ENCODE results near the gene RAP1A. TPM values are rescaled to one million over a fixed set of nuclear protein-coding genes. Genes with fewer than 3 reads are reported as not detected.
A peak's percentile ranks its signal among the peaks of the same experiment; 100 is the strongest.
"Not testable (repeated sequence)": the region's sequence is repeated elsewhere in the genome, so short reads cannot be mapped to it uniquely, and the experiment has no call there.

RAP1A gene
- total RNA-seq, 1 experiment from 2014 or later = 4.2 TPM

DNA sequence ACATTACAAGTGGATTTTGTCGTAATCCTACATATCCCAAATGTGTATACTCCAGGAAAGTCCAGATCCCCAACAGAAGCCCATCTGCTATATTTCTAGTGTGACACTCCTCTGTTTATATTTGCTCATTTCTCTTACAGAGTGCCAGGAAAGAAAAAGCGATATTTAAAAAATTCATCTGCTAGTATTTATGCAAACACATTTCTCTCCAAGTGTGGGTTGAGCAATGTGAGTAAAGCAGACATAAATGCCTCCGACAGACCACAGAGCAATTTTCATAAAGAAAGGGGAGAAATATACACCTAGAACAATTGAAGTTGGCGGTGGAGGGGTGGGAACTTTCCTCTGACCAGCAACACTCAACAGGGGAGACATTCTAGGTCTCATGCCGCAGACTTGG is 22.2 kb upstream of the RAP1A start:
- DNase-seq (ENCODE audit: low spot score) = no peak

DNA sequence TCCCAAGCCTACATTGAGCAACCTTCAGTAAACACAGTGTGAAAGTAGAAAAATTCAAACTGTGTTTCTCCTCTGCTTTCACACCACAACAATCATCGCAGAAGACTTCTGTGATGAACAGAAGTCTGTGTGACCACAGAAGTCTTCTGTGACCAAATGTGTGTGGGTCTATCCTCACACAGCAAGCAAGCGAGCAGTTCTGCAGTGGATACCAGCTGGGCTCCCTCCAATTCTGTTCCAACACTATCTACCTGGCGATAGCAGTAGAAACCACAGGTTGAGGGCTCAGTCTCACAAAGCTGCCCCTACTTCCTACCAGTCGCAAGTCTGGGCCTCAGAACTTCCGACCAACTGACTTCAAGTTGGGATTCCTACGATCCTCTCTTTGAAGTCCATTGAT is 21.0 kb upstream of the RAP1A start:
- no peak for DNase-seq (ENCODE audit: low spot score)

DNA sequence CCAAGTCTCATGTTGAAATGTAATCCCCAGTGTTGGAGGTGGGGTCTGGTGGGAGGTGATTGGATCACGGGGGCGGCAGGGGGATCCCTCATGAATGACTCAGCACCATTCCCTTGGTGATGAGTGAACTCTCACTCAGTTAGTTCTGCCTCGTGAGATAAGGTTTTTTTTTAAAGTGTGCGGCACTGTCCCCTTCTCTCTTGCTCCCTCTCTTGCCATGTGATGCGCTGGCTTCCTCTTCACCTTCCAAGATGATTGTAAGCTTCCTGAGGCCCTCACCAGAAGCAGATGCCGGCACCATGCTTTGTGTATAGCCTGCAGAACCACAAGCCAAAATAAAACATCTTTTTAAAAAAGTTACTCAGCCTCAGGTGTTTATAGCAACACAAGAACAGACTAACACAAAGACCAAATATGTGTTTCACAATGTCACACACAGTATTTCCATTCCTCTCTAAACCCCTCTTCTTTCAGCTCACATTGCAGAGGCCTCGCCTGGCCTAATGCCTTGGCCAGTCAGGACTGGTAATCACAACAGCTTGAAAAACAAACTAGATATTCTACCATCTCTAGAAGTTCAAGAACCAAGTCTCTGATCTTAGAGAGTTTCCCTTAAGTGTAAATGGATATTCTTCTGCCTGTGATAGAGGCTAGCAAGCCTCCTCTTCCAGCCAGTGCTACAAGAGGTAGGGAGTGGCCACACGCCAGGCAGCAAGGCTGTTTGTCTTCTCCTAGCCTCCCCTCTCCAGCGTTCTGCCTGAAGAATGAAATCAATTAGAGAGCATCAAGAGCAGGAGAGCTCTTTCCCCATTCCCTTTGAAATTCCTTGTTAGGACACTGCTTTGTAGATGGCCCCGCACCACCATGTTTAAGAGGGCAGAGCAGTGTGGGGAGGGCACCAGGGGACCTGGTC is 19.6 kb upstream of the RAP1A start:
- DNase-seq (ENCODE audit: low spot score) = no peak

DNA sequence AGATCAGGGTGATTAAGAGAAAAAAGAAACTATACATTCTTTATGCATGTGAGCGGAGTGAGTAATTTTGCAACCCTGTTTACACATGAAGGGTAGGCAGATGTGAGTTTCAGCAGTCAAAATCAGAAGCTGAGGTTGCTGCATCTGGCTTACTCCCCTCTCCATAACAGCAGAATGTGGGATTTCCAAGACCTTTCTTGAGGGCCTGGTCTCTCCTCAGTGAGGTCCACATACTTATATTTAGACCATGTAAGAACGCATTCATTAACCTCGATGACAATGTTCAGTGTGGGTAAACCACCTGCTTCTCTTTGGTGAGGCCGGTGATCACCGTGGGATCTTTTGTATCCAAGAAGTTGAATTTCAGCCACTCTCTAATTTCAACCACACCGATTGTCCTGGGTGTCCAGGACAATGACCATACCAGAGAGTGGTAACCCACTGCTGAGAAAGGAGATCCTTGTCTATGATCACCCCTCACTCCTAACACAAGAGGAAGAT is 18.7 kb upstream of the RAP1A start:
- DNase-seq (ENCODE audit: low spot score) = no peak

DNA sequence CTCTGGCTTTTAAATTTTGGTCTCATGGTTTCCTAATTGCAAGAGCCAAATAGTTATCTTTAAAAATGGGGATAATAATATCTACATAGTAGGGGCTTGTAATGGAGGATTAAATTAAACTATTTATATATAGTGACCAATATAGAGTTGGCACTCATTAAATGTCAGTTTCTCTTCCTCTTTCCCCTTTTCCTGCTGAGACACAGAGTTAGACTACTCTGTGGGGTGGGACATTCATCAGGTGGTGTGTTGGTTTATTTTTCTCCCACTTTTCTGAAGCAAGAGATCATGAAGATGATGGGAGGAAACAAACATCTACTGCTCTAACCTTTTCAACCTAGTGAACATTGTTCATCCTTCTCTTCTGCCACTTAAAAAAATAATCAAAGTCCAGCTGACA is 17.3 kb upstream of the RAP1A start:
- no peak for DNase-seq (ENCODE audit: low spot score)

DNA sequence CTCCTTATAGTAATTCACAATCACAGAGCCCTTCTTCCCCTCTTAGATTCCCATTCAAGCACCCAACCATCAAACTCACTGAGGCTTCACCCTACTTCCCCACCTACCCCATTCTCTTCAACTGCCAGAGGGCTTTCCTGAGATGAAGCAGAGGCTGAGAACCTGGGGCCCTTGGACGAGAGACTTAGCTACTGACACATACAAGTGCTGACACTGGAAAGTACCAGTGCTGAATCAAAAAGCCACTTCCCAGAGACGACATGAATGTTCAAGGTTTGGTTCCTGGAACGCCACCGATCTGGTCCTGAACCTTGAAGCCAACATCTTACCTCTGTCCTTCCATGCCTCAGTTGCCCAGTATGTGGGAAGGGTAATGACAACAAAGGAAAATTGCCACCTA is 16.6 kb upstream of the RAP1A start:
- DNase-seq (ENCODE audit: low spot score) = no peak

DNA sequence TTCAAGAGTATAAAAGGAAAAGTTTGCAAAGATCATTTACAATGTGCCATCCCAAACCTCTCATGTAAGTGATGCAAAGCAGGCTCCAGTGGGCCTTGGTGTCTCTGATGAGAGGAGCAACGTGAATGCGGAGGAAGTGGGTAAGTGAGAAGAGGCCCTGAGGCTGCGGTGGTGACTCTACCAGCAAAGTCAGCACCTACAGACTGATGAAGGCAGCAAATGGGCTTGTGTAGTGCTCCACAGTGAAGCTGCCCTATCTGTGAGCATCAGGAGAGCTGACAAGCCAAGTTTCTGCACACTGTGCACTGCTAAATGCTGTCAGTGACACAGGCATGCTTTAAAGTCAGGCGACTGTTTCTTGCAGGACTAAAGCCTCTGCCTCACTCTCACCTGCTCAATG is 15.6 kb upstream of the RAP1A start:
- DNase-seq (ENCODE audit: low spot score) = no peak

DNA sequence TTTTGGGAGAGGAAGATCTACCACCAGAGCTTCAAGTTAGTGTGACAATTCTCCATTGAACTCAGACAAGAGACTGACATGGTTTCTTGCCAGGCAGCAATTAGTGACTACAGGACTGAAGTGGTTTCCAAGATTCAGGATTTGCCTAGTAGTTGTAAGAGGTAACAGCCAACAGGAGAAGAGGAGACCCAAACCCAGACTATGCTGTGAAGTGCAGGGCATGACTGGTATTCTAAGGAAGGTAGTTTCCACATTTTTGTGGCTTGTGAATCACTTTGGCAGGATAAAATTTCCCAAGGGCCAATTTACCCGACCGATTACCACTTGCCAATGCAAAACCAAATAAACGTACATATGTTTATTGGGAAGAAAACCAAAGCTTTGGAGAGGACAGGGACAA is 14.7 kb upstream of the RAP1A start:
- no peak for DNase-seq (ENCODE audit: low spot score)

DNA sequence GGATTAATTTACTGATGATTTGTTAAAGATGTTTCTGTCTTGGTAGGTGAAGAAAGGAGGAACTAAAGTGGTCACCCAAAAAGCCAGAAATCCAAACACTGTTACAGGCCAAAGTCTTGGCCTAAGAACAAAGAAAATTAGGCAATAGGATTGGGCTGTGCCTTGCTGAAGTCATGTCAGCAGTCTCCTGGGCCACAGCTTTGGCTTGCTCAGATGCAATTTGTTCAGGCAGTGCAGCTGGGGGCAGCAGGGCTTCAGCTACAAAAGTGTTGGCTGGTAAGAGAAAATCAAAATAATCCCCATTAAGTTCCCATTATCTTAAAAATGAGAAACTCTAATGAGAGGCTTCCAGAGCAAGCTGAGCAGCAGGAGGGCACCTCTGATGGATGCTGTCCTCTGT is 14.0 kb upstream of the RAP1A start:
- no peak for DNase-seq (ENCODE audit: low spot score)

DNA sequence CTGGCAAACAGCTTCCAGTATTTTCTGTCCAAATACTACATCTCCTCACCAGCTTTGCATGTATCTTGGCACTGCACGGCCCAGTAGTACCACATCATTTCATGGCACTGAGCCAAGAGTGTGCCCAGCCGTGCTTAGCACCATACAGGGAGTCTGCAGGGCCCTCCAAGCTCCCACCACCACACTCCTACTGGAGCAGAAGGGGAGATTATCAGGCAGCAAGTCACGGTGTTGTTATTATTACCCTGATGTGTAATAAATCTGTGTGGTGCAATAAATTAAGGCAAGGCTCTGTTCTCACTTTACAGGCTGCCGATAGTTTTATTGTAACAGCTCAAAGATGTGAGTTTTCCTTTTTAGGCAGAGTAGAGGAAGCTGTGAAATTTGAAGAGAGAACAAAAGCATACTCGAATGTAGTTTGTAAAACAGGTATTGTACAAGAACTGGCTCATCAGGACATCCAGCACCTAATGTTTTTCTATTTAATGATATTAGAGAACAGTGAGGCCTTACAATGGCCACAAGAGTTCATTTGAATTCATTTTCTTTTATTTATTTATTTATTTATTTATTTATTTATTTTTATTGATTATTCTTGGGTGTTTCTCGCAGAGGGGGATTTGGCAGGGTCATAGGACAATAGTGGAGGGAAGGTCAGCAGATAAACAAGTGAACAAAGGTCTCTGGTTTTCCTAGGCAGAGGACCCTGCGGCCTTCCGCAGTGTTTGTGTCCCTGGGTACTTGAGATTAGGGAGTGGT is 13.0 kb upstream of the RAP1A start:
- DNase-seq (ENCODE audit: low spot score) = not testable (repeated sequence)

DNA sequence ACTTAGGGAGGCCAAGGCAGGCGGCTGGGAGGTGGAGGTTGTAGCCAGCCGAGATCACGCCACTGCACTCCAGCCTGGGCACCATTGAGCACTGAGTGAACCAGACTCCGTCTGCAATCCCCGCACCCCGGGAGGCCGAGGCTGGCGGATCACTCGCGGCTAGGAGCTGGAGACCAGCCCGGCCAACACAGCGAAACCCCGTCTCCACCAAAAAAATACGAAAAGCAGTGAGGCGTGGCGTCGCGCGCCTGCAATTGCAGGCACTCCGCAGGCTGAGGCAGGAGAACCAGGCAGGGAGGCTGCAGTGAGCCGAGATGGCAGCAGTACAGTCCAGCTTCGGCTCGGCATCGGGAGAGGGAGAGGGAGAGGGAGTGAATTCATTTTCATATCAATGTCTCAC is 11.1 kb upstream of the RAP1A start:
- not testable (repeated sequence) for DNase-seq (ENCODE audit: low spot score)

DNA sequence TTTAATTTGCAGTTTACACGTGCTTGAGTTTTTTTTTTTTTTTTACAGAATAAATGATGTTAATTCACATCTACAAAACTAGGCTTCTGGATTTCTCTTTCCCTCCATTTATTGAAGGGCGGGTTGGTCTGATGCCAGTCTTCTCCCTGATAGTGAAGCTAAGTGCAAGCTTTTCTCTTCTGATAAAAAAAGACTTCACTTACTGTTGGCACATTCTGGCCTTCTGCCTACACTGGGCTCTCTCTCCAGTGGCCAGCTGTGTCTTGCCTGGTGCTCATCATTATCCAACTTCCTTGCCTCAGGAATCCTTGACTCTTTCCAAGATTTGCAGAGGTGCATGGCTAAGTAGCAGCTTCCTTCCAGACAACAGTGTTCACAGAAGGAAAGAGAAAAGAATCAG is 7.6 kb upstream of the RAP1A start:
- DNase-seq (ENCODE audit: low spot score) = no peak

DNA sequence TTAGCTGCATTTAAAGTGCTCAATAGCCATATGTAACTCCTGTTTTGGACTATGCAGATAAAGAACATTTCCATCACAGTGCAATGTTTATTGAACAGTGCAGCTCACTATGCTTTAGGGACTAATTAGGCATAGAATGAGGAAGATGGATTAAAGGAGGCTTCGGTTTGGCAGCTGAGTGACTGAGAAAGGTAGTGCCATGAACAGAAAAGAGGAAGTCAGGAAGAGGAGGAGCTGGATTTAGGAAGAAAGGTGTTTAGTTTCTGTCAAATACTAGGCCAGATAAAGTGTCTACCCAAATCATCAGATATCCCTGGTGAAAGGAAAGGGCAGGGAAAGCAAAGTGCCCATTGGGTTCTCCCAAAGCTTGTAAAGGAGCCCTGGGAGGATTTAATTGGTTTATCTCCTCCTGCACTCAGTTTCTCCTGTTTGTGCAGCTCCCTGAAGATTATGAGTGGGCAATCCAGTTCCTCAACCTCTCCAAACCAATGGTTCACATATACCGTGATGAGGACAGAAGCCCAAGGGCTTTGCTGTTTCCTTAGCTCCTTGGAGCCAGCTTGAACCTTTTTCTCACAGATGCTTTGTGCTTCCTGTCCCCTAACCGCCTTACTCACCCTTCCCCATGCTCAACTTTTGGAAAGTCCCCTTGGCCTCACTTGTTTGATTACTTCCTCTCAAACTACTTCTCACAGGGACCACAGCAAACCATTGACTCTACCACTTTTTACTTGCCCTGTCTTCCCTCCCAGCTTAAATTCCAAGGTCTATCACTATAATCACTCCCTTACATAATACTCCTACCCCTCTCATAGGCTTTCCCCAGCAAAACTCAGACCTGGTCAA is 3.5 kb upstream of the RAP1A start:
- DNase-seq (ENCODE audit: low spot score) = no peak

DNA sequence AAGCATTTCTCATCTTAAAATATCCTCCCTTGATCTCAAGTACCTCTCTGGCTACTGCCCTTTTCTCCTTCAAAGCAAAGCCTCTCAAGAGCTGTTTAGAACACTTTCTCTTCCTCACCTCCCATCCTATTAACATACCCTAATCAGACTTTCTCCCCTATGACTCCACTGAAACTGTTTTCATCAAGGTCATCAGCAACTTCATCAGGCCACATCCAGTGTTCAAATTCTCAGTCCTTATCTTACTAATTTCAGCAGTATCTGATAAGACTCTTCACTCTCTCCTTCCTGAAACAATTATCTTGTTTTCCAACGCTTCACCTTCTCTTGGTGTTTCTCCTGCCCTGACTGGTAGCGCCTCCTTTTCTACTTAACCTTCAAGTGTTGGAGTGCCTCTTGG is 1.5 kb upstream of the RAP1A start:
- no peak for DNase-seq (ENCODE audit: low spot score)

DNA sequence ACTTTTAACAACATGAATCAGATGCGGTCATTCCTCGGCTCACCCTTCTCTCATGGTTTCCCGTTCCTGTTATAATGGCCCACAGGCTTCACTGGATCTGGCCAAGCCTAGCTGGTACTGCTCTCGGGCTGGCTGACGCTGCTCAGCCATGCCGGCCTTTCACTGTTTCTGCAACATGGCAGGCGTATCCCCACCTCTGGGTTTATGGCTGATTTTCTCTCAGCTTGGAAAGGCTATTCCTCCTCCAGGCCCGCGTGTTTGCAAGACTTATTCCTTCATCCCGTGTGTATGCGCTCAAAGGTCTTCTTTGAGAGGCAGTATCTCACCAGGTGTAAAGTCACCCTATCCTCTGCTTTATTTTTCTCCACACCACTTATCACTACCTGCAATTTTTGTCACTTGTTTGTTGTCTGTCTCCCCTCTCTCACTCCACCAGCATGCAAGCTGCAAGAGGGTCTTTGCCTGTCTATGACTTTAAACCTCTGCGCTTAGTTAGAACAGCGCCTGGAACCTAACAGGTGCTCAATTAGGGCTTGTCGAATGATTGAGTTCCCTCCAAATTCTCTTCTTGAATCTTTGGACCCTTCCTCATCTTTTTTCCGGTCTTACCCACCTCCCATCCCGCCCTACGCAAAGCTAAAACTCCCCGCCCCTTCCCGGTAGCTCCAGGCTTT is 491 bp upstream of the RAP1A start:
- no peak for DNase-seq (ENCODE audit: low spot score)

DNA sequence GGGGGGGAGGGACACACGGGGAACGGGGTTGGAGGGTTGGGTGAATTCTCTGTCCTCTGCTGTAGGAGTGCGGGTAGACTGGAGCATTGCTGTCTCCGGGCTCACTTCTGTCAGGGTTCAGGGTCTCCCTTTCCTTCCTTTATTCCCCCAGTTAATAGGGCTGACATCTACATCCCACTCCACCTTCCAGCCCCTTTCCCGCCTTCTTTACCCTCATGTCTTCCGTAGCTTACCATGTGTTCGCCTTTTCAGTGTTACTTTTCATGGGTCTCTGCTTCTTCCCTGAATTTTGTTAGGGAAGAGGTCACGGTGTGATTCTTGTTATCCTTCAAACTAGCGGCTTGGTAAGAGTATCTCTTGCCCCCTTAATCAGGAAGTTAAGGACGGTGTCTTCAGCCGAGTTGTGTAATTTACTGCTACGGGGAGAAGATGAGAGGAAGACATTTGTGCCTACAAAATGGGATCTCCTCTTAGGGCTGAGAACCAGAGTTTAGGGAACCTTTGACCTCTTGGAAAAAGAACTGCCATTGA is 917 bp downstream of the RAP1A start:
- DNase-seq (ENCODE audit: low spot score) = peak; percentile 38

DNA sequence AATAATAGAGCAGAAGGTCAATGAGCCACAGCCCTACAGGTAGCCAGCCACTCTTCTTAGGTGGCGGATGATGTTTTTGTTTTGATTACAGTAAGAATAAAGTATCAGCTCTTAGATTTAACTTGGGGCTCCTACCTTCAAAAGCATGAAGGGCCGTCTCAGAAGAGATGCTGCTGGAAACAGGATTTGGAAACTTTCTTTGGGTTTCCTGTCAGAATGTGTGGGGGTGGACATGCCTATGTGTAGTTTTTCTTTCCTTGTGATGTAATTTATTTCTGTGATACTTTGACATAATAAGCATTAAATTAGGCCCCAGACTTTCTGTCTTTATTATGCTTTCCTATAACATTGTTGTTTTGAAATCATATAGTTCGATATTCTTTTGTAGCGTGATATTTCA is 1.5 kb downstream of the RAP1A start:
- no peak for DNase-seq (ENCODE audit: low spot score)

DNA sequence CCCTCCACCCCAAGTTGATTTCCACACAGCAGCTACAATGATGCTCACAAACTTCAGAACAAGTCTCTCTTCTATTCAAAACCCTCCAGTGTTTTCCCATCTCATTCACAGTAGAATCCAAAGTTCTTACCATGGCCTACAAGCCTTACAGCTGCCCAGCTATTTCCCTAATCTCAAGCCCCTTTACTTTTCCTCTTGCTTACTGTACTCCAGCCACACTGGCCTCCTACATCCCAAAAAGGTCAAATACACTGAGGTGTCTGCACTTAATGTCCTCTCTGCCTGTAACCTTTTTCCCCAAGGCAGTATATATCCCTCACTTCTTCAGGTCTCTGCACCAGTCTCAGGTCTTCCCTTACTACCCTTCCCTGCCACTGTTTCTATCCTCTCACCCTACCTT is 2.6 kb downstream of the RAP1A start:
- DNase-seq (ENCODE audit: low spot score) = no peak

DNA sequence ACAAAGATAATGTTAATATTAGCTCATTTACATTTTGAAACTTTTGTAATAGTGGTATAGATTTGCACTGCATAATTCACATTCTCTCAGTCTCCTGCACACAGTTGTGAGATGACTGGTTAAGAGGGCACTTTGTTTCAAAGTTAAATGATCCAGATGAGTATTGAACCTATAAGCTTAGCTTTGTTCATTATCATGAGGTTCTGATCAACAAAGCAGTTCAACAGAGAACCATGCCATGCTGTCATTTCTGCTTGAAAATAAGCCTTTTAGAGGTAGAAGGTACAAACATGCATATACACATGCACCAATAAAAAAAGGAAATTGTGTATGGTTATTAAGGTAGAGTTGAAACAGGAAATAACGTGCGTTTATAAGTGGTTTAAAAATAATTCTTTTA is 4.8 kb downstream of the RAP1A start:
- no peak for DNase-seq (ENCODE audit: low spot score)

DNA sequence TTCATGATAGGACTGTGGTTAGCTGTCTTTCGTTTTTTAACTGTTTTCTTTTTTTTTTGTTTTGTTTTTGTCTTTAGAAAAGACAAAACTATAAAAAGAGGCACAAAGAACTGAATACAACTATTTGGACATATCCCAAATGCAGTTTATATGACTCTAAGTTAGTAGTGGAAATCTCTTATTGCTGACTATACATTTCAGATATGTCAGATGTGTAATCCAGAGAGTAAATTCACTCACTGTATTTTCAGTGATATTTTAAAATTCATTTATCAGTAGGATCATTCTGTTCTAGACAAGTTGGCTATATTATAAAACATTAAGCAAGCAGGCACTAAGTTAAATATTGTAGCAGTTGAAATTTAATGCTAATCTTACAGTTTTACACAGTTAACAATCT is 5.7 kb downstream of the RAP1A start:
- no peak for DNase-seq (ENCODE audit: low spot score)

DNA sequence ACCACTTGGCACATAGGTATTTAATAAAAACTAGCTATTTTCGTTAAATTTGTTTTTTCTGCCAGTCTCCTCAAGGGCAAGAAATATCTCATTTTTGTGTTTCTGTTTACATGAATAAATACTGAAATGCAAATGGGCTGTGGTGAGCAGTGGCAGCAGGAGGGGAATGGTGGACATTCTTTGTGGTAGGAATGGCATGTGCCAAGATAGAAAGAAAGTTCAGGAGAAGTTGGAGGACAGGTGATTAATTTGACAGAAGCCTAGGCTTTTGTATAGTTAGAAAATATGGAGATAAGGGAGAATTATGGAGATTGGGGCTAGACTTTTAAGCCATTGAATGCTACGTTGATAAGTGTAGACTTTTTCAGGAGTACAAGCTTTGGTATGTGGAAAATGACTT is 8.6 kb downstream of the RAP1A start:
- no peak for DNase-seq (ENCODE audit: low spot score)

Measured in HT-29 (cell line).